HCT116 (cell line): Measurements from ENCODE around the gene ITGAV. TPM values are rescaled to one million over a fixed set of nuclear protein-coding genes. Genes with fewer than 3 reads are reported as not detected.

Experiments used
- ATAC-seq: fragments of 200-7000 bp; cut with Tn5 transposase; 2 replicates; pipeline ENCODE4 v1.9.1; 2020; ENCODE audit warnings: mild to moderate bottlenecking, moderate library complexity
- BruUV-seq: library from RNA; stranded (reverse); fragments of 400-500 nt; replicated peaks from 2 replicates; lab custom pipeline; 2021; lab: Mats Ljungman, UMichigan
- CTCF ChIA-PET: fragments of 300-600 bp; sonication (Branson Sonifier 250); formaldehyde crosslinking; loops from one replicate; lab custom pipeline; 2021; ENCODE audit warnings: antibody characterized with exemption; lab: Charles Lee
- POLR2A ChIA-PET: fragments of 300-600, 350-600 bp; sonication (Branson Sonifier 250); formaldehyde crosslinking; loops from one replicate; lab custom pipeline; 2021; ENCODE audit warnings: antibody characterized with exemption; lab: Charles Lee
- RAD21 ChIA-PET, 2 experiments: fragments of 300-600 bp; sonication (Branson Sonifier 250); formaldehyde crosslinking; loops; one replicate each; lab custom pipeline; 2023; ENCODE audit warnings: low total read pairs in 2 of 2; ENCODE audit not compliant: uncharacterized antibody in 2 of 2, unreplicated experiment in 2 of 2, low non-redundant PET in 1 of 2; lab: Charles Lee
- DNase-seq: peaks from one replicate; pipeline ENCODE4 v3.0.0-alpha.2; 2010; ENCODE audit warnings: low read depth, low spot score
- H2AFZ ChIP-seq: fragments of 200-600 bp; shearing (Covaris generic), sonication (generic); 2 replicates; pipeline ENCODE4 v1.6.1; 2017; ENCODE audit warnings: low read depth, mixed run types, mixed read lengths, antibody characterized with exemption, low read length; ENCODE audit not compliant: poor library complexity, severe bottlenecking
- H3K27ac ChIP-seq: 2 replicates; pipeline ENCODE4 v1.5.1; 2012; ENCODE audit warnings: low read depth, low read length
- H3K27me3 ChIP-seq: fragments of 200-600 bp; sonication (generic); 2 replicates; pipeline ENCODE4 v1.6.1; 2016; ENCODE audit warnings: mixed run types, low read length, mixed read lengths; ENCODE audit not compliant: insufficient read depth
- H3K36me3 ChIP-seq, 2 experiments: fragments of 200-500 bp in 1 of 2; fragments of 200-600 bp in 1 of 2; sonication (Bioruptor generic) in 1 of 2; sonication (generic) in 1 of 2; 2 replicates each; pipeline versions ENCODE4 v1.5.1 to v1.6.1; 2014 to 2016; ENCODE audit warnings: low read length in 2 of 2, inconsistent platforms in 1 of 2, mixed read lengths in 1 of 2, mixed run types in 1 of 2; ENCODE audit not compliant: insufficient read depth in 2 of 2, control insufficient read depth in 1 of 2
- H3K4me1 ChIP-seq, 2 experiments: fragments of 200-600 bp in 1 of 2; sonication (generic) in 1 of 2; 2 replicates each; pipeline versions ENCODE4 v1.5.1 to v1.6.1; 2012 to 2017; ENCODE audit warnings: low read length in 2 of 2, inconsistent platforms in 1 of 2, mild to moderate bottlenecking in 1 of 2, mixed read lengths in 1 of 2, mixed run types in 1 of 2, moderate library complexity in 1 of 2; ENCODE audit not compliant: insufficient read depth in 2 of 2, control insufficient read depth in 1 of 2
- H3K4me2 ChIP-seq: fragments of 200-600 bp; sonication (generic); 2 replicates; pipeline ENCODE4 v1.6.1; 2017; ENCODE audit warnings: mixed run types, low read length, mixed read lengths
- H3K4me3 ChIP-seq, 2 experiments: fragments of 200-600 bp in 1 of 2; sonication (generic) in 1 of 2; replicated peaks in 1 of 2; 2 replicates each; pipeline ENCODE4 v1.5.1; 2011 to 2016; ENCODE audit warnings: low read length in 2 of 2, control low read depth in 1 of 2, low read depth in 1 of 2, mild to moderate bottlenecking in 1 of 2, mixed read lengths in 1 of 2, mixed run types in 1 of 2
- H3K79me2 ChIP-seq: fragments of 200-600 bp; sonication (generic); 2 replicates; pipeline ENCODE4 v1.6.1; 2017; ENCODE audit warnings: mild to moderate bottlenecking, mixed run types, low read length, moderate library complexity, mixed read lengths; ENCODE audit not compliant: insufficient read depth
- H3K9ac ChIP-seq: fragments of 200-600 bp; sonication (generic); 2 replicates; pipeline ENCODE4 v1.6.1; 2016; ENCODE audit warnings: low read length, mixed read lengths
- H3K9me2 ChIP-seq: fragments of 200-600 bp; sonication (generic), shearing (Covaris generic); 2 replicates; pipeline ENCODE4 v1.6.1; 2017; ENCODE audit warnings: mixed run types, mild to moderate bottlenecking, moderate library complexity; ENCODE audit not compliant: insufficient read depth
- H3K9me3 ChIP-seq, 2 experiments: fragments of 200-500 bp in 1 of 2; fragments of 200-600 bp in 1 of 2; sonication (Bioruptor generic) in 1 of 2; sonication (generic) in 1 of 2; 2 replicates each; pipeline ENCODE4 v1.6.1; 2014 to 2017; ENCODE audit warnings: low read length in 2 of 2, mixed read lengths in 2 of 2, inconsistent platforms in 1 of 2, low read depth in 1 of 2, mild to moderate bottlenecking in 1 of 2, mixed run types in 1 of 2, moderate library complexity in 1 of 2; ENCODE audit not compliant: control insufficient read depth in 1 of 2, insufficient read depth in 1 of 2
- H4K20me1 ChIP-seq: fragments of 200-600 bp; sonication (generic), shearing (Covaris generic); 2 replicates; pipeline ENCODE4 v1.6.1; 2017; ENCODE audit warnings: mixed run types, mild to moderate bottlenecking, moderate library complexity; ENCODE audit not compliant: insufficient read depth
- CBX3 ChIP-seq: IDR thresholded peaks from 2 replicates; pipeline ENCODE4 v1.6.1; 2012; ENCODE audit warnings: low read depth
- CEBPB ChIP-seq: IDR thresholded peaks from 2 replicates; pipeline ENCODE4 v1.6.1; 2012; ENCODE audit warnings: low read depth
- EGR1 ChIP-seq: IDR thresholded peaks from 2 replicates; pipeline ENCODE4 v1.6.1; 2012; ENCODE audit warnings: low read depth
- ELF1 ChIP-seq: IDR thresholded peaks from 2 replicates; pipeline ENCODE4 v1.6.1; 2012; ENCODE audit warnings: low read depth, borderline replicate concordance
- JUND ChIP-seq: IDR thresholded peaks from 2 replicates; pipeline ENCODE4 v1.6.1; 2012
- RAD21 ChIP-seq: IDR thresholded peaks from 2 replicates; pipeline ENCODE4 v1.6.1; 2012; ENCODE audit warnings: low read depth, mild to moderate bottlenecking
- REST ChIP-seq: IDR thresholded peaks from 2 replicates; pipeline ENCODE4 v1.6.1; 2012; ENCODE audit warnings: low read depth
- SRF ChIP-seq: IDR thresholded peaks from 2 replicates; pipeline ENCODE4 v1.6.1; 2012; ENCODE audit warnings: low read depth
- intact Hi-C: fragments of 100-400 bp; cut with micrococcal nuclease; formaldehyde crosslinking; loops from 2 replicates; pipeline ENCODE4 v1.10.0; 2022
- total RNA-seq: library from RNA; stranded (reverse); gene quantifications from one replicate; pipeline ENCODE4 v1.2.1, GENCODE V29; 2021; ENCODE audit not compliant: unreplicated experiment
- TF ChIP-seq, protein P1 (sequence below), 3 experiments: fragments of 200-600 bp in 1 of 3; sonication (generic) in 1 of 3; IDR thresholded peaks in 2 of 3; conservative IDR thresholded peaks in 1 of 3; 2 replicates each; pipeline ENCODE4 v1.5.1; 2012 to 2017; ENCODE audit warnings: low read depth in 2 of 3, low read length in 2 of 3, antibody characterized with exemption in 1 of 3, borderline replicate concordance in 1 of 3, control low read depth in 1 of 3, mild to moderate bottlenecking in 1 of 3, mixed read lengths in 1 of 3, mixed run types in 1 of 3, moderate library complexity in 1 of 3; ENCODE audit not compliant: insufficient read depth in 1 of 3
- TF ChIP-seq, protein P2 (sequence below): IDR thresholded peaks from 2 replicates; pipeline ENCODE4 v1.6.1; 2011; ENCODE audit warnings: mild to moderate bottlenecking, low read length, moderate library complexity; ENCODE audit not compliant: insufficient replicate concordance; ENCODE audit errors: extremely low read depth
- TF ChIP-seq, protein P3 (sequence below): IDR thresholded peaks from 2 replicates; pipeline ENCODE4 v1.6.1; 2012

Gene ITGAV
- total RNA-seq, 1 experiment from 2014 or later: 36.3 TPM

DNA sequence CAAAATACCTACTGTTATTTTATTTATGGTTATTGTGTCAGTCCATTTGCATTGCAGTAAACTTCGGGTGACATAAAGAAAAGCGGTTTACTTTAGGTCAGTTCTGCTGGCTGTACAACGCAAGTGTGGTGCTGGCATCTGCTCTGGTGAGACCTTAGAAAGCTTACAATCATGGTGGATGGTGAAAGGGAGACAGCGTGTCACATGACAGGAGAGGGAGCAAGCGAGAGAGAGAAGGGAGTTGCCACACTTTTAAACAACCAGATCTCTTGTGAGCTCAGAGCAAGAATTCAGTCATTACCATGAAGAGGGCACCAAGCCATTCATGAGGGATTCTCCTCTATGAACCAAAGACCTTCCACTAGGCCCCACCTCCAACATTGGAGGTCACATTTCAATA is 102.0 kb downstream of the ITGAV start:
- BruUV-seq: no TSS peak
- Histone ChIP-seq H3K9ac (no peak overlapping the region), H4K20me1 (no peaks in the 10 kb centered on the region), H3K79me2 (no peaks in the 10 kb centered on the region), H2AFZ (peak overlapping the region; percentile 66), H3K4me2 (no peak overlapping the region), H3K9me3 (no peaks in the 10 kb centered on the region), H3K27me3 (no peaks in the 10 kb centered on the region), H3K4me3 (no peak overlapping the region), H3K36me3 (no peaks in the 10 kb centered on the region), H3K4me1 (peaks cover 0 to 13% of the 10 kb centered on the region in 2 experiments; a peak in 3 of 4 replicates), H3K27ac (no peak overlapping the region), H3K9me2 (no peaks in the 10 kb centered on the region)
- ATAC-seq: no peak
- POLR2A ChIA-PET: no interaction called here
- RAD21 ChIA-PET: no interaction called here
- no peak for TF ChIP-seq JUND
- no peak for TF ChIP-seq ELF1
- no peak for TF ChIP-seq REST
- no peak for TF ChIP-seq CEBPB
- TF ChIP-seq, protein P1, sequence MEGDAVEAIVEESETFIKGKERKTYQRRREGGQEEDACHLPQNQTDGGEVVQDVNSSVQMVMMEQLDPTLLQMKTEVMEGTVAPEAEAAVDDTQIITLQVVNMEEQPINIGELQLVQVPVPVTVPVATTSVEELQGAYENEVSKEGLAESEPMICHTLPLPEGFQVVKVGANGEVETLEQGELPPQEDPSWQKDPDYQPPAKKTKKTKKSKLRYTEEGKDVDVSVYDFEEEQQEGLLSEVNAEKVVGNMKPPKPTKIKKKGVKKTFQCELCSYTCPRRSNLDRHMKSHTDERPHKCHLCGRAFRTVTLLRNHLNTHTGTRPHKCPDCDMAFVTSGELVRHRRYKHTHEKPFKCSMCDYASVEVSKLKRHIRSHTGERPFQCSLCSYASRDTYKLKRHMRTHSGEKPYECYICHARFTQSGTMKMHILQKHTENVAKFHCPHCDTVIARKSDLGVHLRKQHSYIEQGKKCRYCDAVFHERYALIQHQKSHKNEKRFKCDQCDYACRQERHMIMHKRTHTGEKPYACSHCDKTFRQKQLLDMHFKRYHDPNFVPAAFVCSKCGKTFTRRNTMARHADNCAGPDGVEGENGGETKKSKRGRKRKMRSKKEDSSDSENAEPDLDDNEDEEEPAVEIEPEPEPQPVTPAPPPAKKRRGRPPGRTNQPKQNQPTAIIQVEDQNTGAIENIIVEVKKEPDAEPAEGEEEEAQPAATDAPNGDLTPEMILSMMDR (IDR thresholded peaks at IDR 0.05 in 2 of 3, conservative IDR thresholded peaks at IDR 0.05 in 1 of 3; ENCODE audit: borderline replicate concordance in 1 of 3, insufficient read depth in 1 of 3, low read depth in 2 of 3, low read length in 2 of 3): no peak
- TF ChIP-seq, protein P2, sequence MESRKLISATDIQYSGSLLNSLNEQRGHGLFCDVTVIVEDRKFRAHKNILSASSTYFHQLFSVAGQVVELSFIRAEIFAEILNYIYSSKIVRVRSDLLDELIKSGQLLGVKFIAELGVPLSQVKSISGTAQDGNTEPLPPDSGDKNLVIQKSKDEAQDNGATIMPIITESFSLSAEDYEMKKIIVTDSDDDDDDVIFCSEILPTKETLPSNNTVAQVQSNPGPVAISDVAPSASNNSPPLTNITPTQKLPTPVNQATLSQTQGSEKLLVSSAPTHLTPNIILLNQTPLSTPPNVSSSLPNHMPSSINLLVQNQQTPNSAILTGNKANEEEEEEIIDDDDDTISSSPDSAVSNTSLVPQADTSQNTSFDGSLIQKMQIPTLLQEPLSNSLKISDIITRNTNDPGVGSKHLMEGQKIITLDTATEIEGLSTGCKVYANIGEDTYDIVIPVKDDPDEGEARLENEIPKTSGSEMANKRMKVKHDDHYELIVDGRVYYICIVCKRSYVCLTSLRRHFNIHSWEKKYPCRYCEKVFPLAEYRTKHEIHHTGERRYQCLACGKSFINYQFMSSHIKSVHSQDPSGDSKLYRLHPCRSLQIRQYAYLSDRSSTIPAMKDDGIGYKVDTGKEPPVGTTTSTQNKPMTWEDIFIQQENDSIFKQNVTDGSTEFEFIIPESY: no peak
- TF ChIP-seq CBX3: no peak
- no peak for TF ChIP-seq SRF
- TF ChIP-seq, protein P3, sequence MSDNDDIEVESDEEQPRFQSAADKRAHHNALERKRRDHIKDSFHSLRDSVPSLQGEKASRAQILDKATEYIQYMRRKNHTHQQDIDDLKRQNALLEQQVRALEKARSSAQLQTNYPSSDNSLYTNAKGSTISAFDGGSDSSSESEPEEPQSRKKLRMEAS: no peak
- no peak for TF ChIP-seq EGR1
- TF ChIP-seq RAD21: no peak
- CTCF ChIA-PET: no interaction called here
- intact Hi-C loops: loop anchor here (5.0 kb wide), 1 partner anchor 85 kb away; no protein-coding TSS in a partner anchor
- DNase-seq: no peak
